Peyer's patch (tissue), 4 donors: ENCODE measurements around the gene PRRT4. TPM values are rescaled to one million over a fixed set of nuclear protein-coding genes. Genes with fewer than 3 reads are reported as not detected.
A peak's percentile ranks its signal among the peaks of the same experiment; 100 is the strongest.

Experiments
- DNase-seq, 3 donors: peaks; one replicate each; pipeline ENCODE4 v3.0.0-alpha.2; 2017 to 2019
- H3K27ac ChIP-seq, 4 donors: fragments of 200-600 bp; sonication (generic); one replicate each; pipeline ENCODE4 v1.5.1; 2016 to 2019
- H3K27me3 ChIP-seq, 2 donors: fragments of 200-600 bp; sonication (generic); one replicate each; pipeline ENCODE4 v1.5.1; 2019
- H3K36me3 ChIP-seq, 3 donors: fragments of 200-600 bp; sonication (generic); one replicate each; pipeline ENCODE4 v1.5.1; 2016 to 2019
- H3K4me1 ChIP-seq, 4 donors: fragments of 200-600 bp; sonication (generic); one replicate each; pipeline ENCODE4 v1.5.1; 2016 to 2019
- H3K4me3 ChIP-seq, 4 donors: fragments of 200-600 bp; sonication (generic); 1 replicate in 3 of 4; 2 replicates in 1 of 4; pipeline ENCODE4 v1.5.1; 2016 to 2019; ENCODE audit warnings: mild to moderate bottlenecking in 1 of 4
- H3K9me3 ChIP-seq, 4 donors: fragments of 200-600 bp; sonication (generic); one replicate each; pipeline ENCODE4 v1.5.1; 2016 to 2019; ENCODE audit warnings: mild to moderate bottlenecking in 1 of 4
- CTCF ChIP-seq, 6 experiments: fragments of 450-650 bp in 4 of 6; fragments of 200-600 bp in 2 of 6; sonication (generic) in 1 of 6; IDR thresholded peaks; one replicate each; pipeline ENCODE4 v1.5.1; 2017 to 2019; ENCODE audit warnings: antibody characterized with exemption in 6 of 6, mild to moderate bottlenecking in 3 of 6, moderate library complexity in 1 of 6
- POLR2A ChIP-seq, 2 donors: fragments of 450-650 bp; IDR thresholded peaks; one replicate each; pipeline ENCODE4 v1.5.1; 2017; ENCODE audit warnings: antibody characterized with exemption in 2 of 2, mild to moderate bottlenecking in 2 of 2, moderate library complexity in 2 of 2
- total RNA-seq, 4 donors: library from RNA; depleted of rRNA; stranded (reverse); fragments of >200 nt; gene quantifications; one replicate each; pipeline ENCODE4 v1.1.0, GENCODE V29; 2016

The PRRT4 gene
- total RNA-seq, 4 donors from 2014 or later = 0.66 TPM; not detected in 3

GRCh38 chr7:128364166-128364870 is 2.8 kb upstream of the PRRT4 start:
- no peak overlapping the region for H3K27ac ChIP-seq
- TF ChIP-seq POLR2A (IDR thresholded peaks at IDR 0.05) = no peak
- TF ChIP-seq CTCF (IDR thresholded peaks at IDR 0.05) = no peak
- H3K4me3 ChIP-seq = no peak overlapping the region
- H3K4me1 ChIP-seq = peaks cover 0 to 14% (median 5%) of the 10 kb centered on the region in 4 donors
- H3K36me3 ChIP-seq = no peaks in the 10 kb centered on the region
- H3K9me3 ChIP-seq = no peaks in the 10 kb centered on the region
- no peak for DNase-seq
- H3K27me3 ChIP-seq = peaks cover 0 to 6% of the 10 kb centered on the region in 2 donors

GRCh38 chr7:128363261-128363721 is 1.8 kb upstream of the PRRT4 start:
- Histone ChIP-seq H3K9me3 (no peaks in the 10 kb centered on the region), H3K4me1 (peaks cover 0 to 14% (median 5%) of the 10 kb centered on the region in 4 donors), H3K27me3 (peaks cover 0 to 6% of the 10 kb centered on the region in 2 donors), H3K27ac (no peak overlapping the region), H3K36me3 (no peaks in the 10 kb centered on the region), H3K4me3 (no peak overlapping the region)
- no peak for TF ChIP-seq POLR2A (IDR thresholded peaks at IDR 0.05)
- TF ChIP-seq CTCF (IDR thresholded peaks at IDR 0.05) = no peak
- no peak for DNase-seq

GRCh38 chr7:128362670-128363069 is 1.2 kb upstream of the PRRT4 start:
- Histone ChIP-seq H3K36me3 (no peaks in the 10 kb centered on the region), H3K27ac (no peak overlapping the region), H3K4me1 (peaks cover 0 to 14% (median 5%) of the 10 kb centered on the region in 4 donors), H3K27me3 (peaks cover 0 to 6% of the 10 kb centered on the region in 2 donors), H3K4me3 (no peak overlapping the region), H3K9me3 (no peaks in the 10 kb centered on the region)
- no peak for TF ChIP-seq CTCF (IDR thresholded peaks at IDR 0.05)
- TF ChIP-seq POLR2A (IDR thresholded peaks at IDR 0.05) = no peak
- no peak for DNase-seq

- Histone ChIP-seq H3K27ac (no peak overlapping the region), H3K4me3 (peak overlapping the region in 2 of 4 donors; percentile 51 to 52), H3K36me3 (no peaks in the 10 kb centered on the region), H3K9me3 (no peaks in the 10 kb centered on the region), H3K4me1 (peaks cover 0 to 14% (median 5%) of the 10 kb centered on the region in 4 donors), H3K27me3 (peaks cover 0 to 6% of the 10 kb centered on the region in 2 donors)
- DNase-seq = no peak
- TF ChIP-seq CTCF (IDR thresholded peaks at IDR 0.05) (no peak), POLR2A (IDR thresholded peaks at IDR 0.05) (no peak)
These were observed 1.2 kb downstream of the PRRT4 start for GRCh38 chr7:128360359-128360678.

- Histone ChIP-seq H3K4me3 (no peak overlapping the region), H3K27me3 (peaks cover 0 to 6% of the 10 kb centered on the region in 2 donors), H3K36me3 (no peaks in the 10 kb centered on the region), H3K4me1 (peaks cover 0 to 14% (median 5%) of the 10 kb centered on the region in 4 donors), H3K9me3 (no peaks in the 10 kb centered on the region), H3K27ac (no peak overlapping the region)
- TF ChIP-seq CTCF (IDR thresholded peaks at IDR 0.05) (no peak), POLR2A (IDR thresholded peaks at IDR 0.05) (no peak)
- DNase-seq = no peak
These were observed 1.6 kb downstream of the PRRT4 start for GRCh38 chr7:128359939-128360338.
